Rectal smooth muscle tissue (tissue), 1 donor: ENCODE measurements around the gene ACSM2B.
"Not testable (repeated sequence)": the region's sequence is repeated elsewhere in the genome, so short reads cannot be mapped to it uniquely, and the experiment has no call there.

ENCODE experiments used
- H3K27ac ChIP-seq: one replicate; pipeline ENCODE4 v1.7.0; 2013; ENCODE audit warnings: low read depth, low read length, inconsistent platforms
- H3K27me3 ChIP-seq: one replicate; pipeline ENCODE4 v1.7.0; 2013; ENCODE audit warnings: low read length; ENCODE audit not compliant: control insufficient read depth, insufficient read depth
- H3K36me3 ChIP-seq: one replicate; pipeline ENCODE4 v1.7.0; 2013; ENCODE audit warnings: low read length; ENCODE audit not compliant: control insufficient read depth, insufficient read depth
- H3K4me1 ChIP-seq: one replicate; pipeline ENCODE4 v1.7.0; 2013; ENCODE audit warnings: low read length; ENCODE audit not compliant: control insufficient read depth, insufficient read depth
- H3K4me3 ChIP-seq: one replicate; pipeline ENCODE4 v1.7.0; 2013; ENCODE audit warnings: low read length
- H3K9ac ChIP-seq: one replicate; pipeline ENCODE4 v1.7.0; 2013; ENCODE audit warnings: low read length

The ACSM2B gene, protein sequence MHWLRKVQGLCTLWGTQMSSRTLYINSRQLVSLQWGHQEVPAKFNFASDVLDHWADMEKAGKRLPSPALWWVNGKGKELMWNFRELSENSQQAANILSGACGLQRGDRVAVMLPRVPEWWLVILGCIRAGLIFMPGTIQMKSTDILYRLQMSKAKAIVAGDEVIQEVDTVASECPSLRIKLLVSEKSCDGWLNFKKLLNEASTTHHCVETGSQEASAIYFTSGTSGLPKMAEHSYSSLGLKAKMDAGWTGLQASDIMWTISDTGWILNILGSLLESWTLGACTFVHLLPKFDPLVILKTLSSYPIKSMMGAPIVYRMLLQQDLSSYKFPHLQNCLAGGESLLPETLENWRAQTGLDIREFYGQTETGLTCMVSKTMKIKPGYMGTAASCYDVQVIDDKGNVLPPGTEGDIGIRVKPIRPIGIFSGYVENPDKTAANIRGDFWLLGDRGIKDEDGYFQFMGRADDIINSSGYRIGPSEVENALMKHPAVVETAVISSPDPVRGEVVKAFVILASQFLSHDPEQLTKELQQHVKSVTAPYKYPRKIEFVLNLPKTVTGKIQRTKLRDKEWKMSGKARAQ

DNA sequence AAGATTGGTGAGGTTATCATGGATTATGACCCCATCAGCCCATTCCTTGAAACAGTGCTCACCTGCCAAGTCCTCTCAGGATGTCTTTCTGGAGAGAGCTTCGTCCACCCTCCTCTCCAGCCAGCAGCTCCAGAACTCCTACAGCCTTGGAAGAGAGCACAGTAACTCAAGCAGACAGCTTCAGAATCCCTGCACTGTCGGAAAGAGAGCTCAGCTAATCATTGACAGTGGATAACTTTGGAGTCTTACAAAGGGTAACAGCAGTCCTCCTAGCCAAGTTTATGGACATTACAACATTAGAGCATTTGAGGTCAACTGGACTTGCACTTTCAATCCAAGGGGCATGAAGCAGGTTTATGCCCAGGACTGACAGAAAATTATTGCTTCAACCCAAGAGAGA is at the start of gene ACSM2B:
ACSM2B (minus strand) TSS at position 223 of the 400 bp plus-strand sequence. CDS start 11,522 bp downstream, outside the sequence.
- not testable (repeated sequence) for H3K27ac ChIP-seq, H3K36me3 ChIP-seq, H3K27me3 ChIP-seq, H3K9ac ChIP-seq, H3K4me3 ChIP-seq, H3K4me1 ChIP-seq

DNA sequence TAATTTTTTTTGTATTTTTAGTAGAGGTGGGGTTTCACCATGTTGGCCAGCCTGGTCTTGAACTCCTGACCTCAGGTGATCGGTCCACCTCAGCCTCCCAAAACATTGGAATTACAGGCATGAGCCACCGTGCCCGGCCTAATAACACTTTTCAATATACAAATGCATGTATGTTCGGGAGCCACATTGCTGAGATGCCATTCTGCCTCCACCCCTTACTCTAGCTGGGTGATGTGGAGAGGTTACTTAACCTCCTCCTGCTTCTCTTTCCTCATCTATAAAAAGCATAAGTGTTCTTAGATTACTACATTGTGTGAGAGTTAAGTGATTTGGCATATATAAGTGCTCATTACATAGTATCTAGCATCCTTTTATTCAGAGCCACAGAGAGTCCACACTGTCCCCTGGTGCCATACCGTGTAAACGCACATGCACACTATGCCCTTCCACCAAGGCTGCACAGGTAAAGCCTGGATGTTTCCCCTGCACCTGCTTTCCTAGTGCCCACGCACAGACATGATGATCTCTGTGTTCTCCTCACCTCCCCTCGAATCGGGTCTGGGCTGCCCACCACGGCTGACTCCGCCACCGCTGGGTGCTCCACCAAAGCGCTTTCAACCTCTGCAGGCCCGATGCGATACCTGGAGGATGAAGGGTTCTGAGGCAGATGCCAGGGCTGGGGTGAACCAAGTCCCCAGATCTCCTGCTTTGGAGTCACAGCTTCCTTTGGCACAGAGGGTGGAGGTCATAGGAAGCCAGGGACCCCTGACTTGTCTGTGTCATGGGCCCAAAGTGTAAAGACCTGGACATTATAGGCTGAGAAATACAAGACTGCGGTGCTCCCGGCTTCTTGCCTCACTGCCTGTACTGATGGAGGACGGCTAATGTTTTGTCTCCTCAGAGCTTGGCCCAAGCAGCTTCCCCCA is 49.0 kb upstream of the ACSM2B start:
- Histone ChIP-seq H3K4me3 (no peak overlapping the region), H3K4me1 (no peaks in the 10 kb centered on the region), H3K36me3 (no peaks in the 10 kb centered on the region), H3K9ac (no peak overlapping the region), H3K27me3 (no peaks in the 10 kb centered on the region), H3K27ac (no peak overlapping the region)

DNA sequence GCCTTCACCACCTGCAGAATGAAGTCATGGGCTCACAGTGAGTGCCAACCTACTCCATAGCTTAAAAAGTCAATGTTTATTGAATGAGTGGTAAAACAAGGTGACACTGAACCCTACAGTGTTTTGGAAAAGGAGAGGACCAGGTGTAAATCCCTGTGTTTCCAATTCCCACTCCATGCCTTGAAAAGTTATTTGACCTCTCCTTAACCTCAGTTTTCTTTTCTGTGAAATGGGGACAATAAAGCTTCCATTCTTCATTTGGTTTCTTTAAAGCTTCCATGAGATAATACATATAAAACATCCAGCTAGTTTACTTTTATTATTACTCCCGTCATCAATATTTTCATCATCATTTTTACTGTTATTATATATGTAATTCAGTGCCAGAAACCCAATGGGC is 48.0 kb upstream of the ACSM2B start:
- Histone ChIP-seq H3K27me3 (no peaks in the 10 kb centered on the region), H3K4me3 (no peak overlapping the region), H3K27ac (no peak overlapping the region), H3K36me3 (no peaks in the 10 kb centered on the region), H3K4me1 (no peaks in the 10 kb centered on the region), H3K9ac (no peak overlapping the region)

DNA sequence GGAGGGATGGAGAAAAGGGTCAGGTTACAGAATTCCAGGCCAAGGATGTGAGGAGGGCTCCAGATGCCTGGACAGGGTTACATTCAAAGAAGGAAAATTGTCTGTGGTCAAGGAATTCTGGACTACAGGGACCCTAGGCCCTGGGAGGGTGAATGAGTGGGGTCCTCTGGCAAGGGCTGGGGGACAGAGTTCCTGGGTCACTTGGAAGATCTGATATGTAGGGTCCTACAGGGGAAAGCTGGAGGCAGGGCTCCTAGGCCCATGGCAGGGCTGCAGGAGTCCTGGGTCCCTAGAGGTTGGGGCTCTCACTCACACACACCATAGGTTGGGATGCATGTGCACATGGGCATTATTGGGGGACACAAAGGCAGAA is 46.3 kb upstream of the ACSM2B start:
- H3K4me1 ChIP-seq, result no peaks in the 10 kb centered on the region
- H3K9ac ChIP-seq, result no peak overlapping the region
- no peak overlapping the region for H3K27ac ChIP-seq
- no peak overlapping the region for H3K4me3 ChIP-seq
- peaks cover 4% of the 10 kb centered on the region for H3K27me3 ChIP-seq
- H3K36me3 ChIP-seq, result no peaks in the 10 kb centered on the region

DNA sequence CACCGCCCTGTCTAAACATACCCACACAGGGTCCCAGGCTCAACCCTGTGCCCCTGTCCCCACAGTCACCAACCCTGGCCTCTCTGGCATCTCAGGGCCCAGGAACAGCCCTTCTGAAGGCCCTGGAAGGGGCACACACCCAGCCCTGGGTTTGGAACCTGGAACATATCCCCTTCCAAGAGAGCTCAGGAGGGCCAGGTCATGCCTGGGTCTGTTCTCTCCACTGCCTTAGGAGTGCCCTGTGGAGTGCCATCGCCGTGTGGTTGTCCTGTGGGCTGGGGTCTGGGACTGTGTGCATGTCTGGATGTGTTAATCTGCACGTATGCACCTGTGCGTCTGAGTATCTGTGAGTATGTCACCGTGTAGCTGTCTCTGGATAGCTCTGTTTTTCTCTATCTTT is 45.2 kb upstream of the ACSM2B start:
- Histone ChIP-seq H3K27me3 (peaks cover 4% of the 10 kb centered on the region), H3K36me3 (no peaks in the 10 kb centered on the region), H3K4me1 (no peaks in the 10 kb centered on the region)

DNA sequence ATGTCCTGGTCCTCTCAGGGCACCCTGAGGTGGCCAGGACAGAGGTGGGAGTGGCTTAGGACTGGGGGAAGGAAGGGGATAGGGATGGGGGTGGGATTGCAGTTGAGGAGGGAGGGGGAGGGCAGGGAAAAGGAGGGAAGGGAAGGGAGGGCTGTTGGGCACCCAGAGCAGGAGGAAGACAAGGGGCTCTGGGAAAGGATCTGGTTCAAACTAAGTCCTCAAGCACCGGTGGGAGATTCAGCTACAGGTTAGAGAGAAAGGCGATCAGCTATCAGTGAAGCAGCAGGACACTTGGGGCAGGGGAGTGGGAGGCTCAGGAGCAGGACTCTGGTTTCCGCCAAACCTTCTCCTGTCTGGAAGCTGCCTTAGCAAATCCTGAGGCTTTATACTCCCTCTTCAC is 44.6 kb upstream of the ACSM2B start:
- no peak overlapping the region for H3K4me3 ChIP-seq
- H3K4me1 ChIP-seq, result no peaks in the 10 kb centered on the region
- no peak overlapping the region for H3K27ac ChIP-seq
- no peaks in the 10 kb centered on the region for H3K36me3 ChIP-seq
- peaks cover 4% of the 10 kb centered on the region for H3K27me3 ChIP-seq
- no peak overlapping the region for H3K9ac ChIP-seq

More for the DNA sequence above, 45.2 kb upstream of the ACSM2B start:
- Histone ChIP-seq H3K4me3 (no peak overlapping the region), H3K9ac (no peak overlapping the region), H3K27ac (no peak overlapping the region)

DNA sequence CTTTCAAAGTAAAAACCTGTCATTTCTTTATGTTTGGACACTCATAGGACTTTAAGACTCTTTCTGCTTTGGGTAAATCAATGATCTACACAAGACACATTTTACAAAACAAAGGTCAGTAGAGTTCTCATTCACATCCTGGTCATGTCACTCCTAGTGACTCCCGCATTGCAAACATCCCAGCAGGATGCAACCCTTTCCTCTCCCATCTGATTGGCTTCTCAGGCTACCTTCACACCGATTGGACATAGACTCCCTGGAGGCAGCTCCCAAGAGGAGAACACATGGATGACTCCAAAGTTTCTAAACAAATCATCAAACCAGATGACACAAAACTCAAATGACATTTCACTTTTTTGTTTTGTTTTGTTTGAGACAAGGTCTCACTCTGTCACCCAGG is 43.8 kb upstream of the ACSM2B start:
- no peaks in the 10 kb centered on the region for H3K4me1 ChIP-seq
- H3K36me3 ChIP-seq, result no peaks in the 10 kb centered on the region
- no peak overlapping the region for H3K27ac ChIP-seq
- no peak overlapping the region for H3K9ac ChIP-seq
- H3K4me3 ChIP-seq, result no peak overlapping the region
- peaks cover 4% of the 10 kb centered on the region for H3K27me3 ChIP-seq

DNA sequence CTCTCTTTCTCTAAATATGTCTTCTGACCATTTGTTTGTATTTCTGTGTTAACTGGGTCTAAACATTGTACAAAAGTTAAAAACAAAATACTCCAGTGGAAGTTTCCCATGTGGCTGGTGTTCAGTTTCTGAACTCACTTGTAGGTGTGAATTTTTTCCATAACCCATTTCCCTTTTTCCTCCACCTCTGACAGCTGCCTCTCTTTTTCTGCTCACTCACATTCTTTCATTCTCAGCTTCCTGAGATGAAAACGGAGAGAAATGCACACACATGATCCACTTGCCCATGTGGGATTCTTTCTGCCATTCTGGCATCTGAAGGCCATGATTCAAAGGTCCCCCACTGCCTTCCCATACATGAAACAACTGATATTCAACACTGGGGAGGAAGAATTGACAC is 41.1 kb upstream of the ACSM2B start:
- Histone ChIP-seq H3K27me3 (peaks cover 4% of the 10 kb centered on the region), H3K4me3 (no peak overlapping the region), H3K27ac (no peak overlapping the region), H3K36me3 (no peaks in the 10 kb centered on the region), H3K9ac (no peak overlapping the region), H3K4me1 (no peaks in the 10 kb centered on the region)

DNA sequence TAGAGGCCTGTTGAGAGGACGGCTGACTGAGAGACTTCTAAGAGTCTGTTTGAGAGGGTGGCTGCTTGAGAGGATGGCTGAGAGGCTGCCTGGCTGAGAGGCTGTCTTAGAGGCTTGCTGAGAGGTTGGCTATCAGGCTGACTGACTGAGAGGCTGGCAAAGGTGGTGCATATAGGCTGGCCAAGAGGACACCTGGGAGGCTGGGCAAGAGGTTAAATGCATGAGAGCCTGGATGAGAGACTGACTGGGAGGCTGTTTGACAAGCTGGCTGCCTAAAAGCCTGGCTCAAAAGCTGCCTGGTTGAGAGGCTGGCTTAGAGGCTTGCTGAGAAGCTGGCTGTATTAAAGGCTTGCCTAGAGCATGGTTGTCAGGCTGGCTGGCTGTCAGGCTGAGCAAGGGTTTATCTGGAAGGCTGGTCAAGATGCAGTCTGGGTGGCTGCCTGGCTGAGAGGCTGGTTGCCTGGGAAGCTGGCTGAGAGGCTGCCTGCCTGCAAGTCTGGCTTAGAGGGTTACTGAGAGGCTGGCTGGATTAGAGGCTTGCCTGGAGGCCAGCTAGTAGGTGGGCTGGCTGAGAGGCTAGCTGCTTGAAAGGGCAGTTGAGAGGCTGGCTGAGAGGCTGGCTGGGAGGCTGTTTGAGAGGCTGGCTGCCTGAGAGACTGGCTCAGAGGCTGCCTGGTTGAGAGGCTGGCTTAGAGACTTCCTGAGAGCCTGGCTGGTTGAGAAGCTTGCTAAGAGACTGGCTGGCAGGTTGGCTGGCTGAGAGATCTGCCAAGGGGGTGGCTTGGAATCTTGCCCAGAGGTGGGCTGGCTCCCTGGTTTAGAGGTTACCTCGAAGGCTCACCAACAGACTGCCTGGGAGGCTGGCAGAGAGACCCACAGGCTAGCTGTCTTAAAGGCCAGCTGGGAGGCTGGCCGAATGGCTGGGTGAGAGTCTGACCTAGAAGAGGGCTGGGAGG is 38.3 kb upstream of the ACSM2B start:
- no peak overlapping the region for H3K4me3 ChIP-seq
- no peak overlapping the region for H3K27ac ChIP-seq

DNA sequence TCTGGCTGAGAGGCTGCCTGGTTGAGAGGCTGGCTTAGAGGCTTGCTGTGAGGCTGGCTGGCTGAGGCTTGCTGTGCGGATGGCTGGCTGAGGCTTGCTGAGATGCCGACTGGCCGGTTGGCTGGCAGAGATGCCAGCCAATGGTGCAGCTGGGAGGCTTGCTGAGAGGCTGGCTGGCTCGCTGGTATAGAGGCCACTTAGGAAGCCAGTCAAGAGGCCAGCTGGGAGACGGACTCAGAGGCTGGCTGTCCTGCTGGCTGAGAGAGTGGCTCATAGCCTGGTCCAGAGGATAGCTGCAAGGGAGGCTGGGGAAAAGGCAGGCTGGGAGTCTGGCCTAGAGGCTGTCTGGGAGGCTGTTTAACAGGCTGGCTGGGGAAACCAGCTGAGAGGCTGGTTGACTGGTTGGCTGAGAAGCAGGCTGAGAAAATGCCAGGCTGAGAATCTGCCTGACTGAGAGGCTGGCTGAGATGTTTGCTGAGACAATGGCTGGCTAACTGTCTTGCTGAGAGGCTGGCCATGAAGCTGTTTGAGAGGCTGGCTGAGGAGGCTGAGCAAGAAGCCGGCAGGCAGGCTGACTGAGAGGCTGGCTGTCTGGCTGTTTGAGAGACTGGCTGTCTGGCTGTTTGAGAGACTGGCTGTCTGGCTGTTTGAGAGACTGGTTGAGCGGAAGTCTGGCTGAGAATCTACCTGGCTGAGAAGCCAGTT is 37.5 kb upstream of the ACSM2B start:
- Histone ChIP-seq H3K4me1 (no peaks in the 10 kb centered on the region), H3K27ac (no peak overlapping the region), H3K9ac (no peak overlapping the region), H3K4me3 (no peak overlapping the region), H3K36me3 (no peaks in the 10 kb centered on the region), H3K27me3 (peaks cover 4% of the 10 kb centered on the region)

More for the DNA sequence above, 38.3 kb upstream of the ACSM2B start:
- no peaks in the 10 kb centered on the region for H3K36me3 ChIP-seq
- H3K9ac ChIP-seq, result no peak overlapping the region
- H3K27me3 ChIP-seq, result peaks cover 4% of the 10 kb centered on the region
- no peaks in the 10 kb centered on the region for H3K4me1 ChIP-seq
